Activated B cell treated with CpG ODN at 0.5 μM for 24 hours (primary cell): ENCODE results near the gene CD151. TPM values are rescaled to one million over a fixed set of nuclear protein-coding genes. Genes with fewer than 3 reads are reported as not detected.

Experiments
- ATAC-seq: fragments of 200-7000 bp; cut with Tn5 transposase; one replicate; pipeline ENCODE4 v1.10.0; 2021; ENCODE audit warnings: low read depth, mild to moderate bottlenecking, moderate library complexity
- CTCF ChIA-PET: fragments of 350-600 bp; sonication (Branson Sonifier 250); formaldehyde crosslinking; loops from one replicate; lab custom pipeline; 2021; ENCODE audit warnings: antibody characterized with exemption; lab: Charles Lee
- POLR2A ChIA-PET: fragments of 350-600 bp; sonication (Branson Sonifier 250); formaldehyde crosslinking; loops from one replicate; lab custom pipeline; 2021; ENCODE audit warnings: antibody characterized with exemption; lab: Charles Lee
- DNase-seq: peaks from one replicate; pipeline ENCODE4 v3.0.0; 2022
- H3K27ac Mint-ChIP-seq: one replicate; pipeline ENCODE4 v1.8.0; 2020; ENCODE audit warnings: mixed read lengths
- H3K27me3 Mint-ChIP-seq: one replicate; pipeline ENCODE4 v1.8.0; 2021; ENCODE audit warnings: mixed read lengths
- H3K36me3 Mint-ChIP-seq: one replicate; pipeline ENCODE4 v1.8.0; 2021; ENCODE audit warnings: low read depth, mixed read lengths
- H3K4me1 Mint-ChIP-seq: one replicate; pipeline ENCODE4 v1.8.0; 2021; ENCODE audit warnings: mixed read lengths
- H3K4me3 Mint-ChIP-seq: one replicate; pipeline ENCODE4 v1.8.0; 2020; ENCODE audit warnings: mild to moderate bottlenecking, mixed read lengths
- H3K9me3 Mint-ChIP-seq: one replicate; pipeline ENCODE4 v1.8.0; 2020; ENCODE audit warnings: mixed read lengths
- intact Hi-C: fragments of 100-400 bp; cut with micrococcal nuclease; formaldehyde crosslinking; loops from one replicate; pipeline ENCODE4 v1.15.1; 2024
- total RNA-seq: library from RNA; stranded (reverse); gene quantifications from 2 replicates; pipeline ENCODE4 v1.2.3, GENCODE V29; 2022
- TF ChIP-seq, protein P1 (sequence below): fragments of 200-600 bp; IDR thresholded peaks from one replicate; pipeline ENCODE4 v1.8.0; 2022; ENCODE audit warnings: antibody characterized with exemption, mild to moderate bottlenecking

The CD151 gene
- total RNA-seq, 1 donor from 2014 or later: 14.4 TPM

DNA sequence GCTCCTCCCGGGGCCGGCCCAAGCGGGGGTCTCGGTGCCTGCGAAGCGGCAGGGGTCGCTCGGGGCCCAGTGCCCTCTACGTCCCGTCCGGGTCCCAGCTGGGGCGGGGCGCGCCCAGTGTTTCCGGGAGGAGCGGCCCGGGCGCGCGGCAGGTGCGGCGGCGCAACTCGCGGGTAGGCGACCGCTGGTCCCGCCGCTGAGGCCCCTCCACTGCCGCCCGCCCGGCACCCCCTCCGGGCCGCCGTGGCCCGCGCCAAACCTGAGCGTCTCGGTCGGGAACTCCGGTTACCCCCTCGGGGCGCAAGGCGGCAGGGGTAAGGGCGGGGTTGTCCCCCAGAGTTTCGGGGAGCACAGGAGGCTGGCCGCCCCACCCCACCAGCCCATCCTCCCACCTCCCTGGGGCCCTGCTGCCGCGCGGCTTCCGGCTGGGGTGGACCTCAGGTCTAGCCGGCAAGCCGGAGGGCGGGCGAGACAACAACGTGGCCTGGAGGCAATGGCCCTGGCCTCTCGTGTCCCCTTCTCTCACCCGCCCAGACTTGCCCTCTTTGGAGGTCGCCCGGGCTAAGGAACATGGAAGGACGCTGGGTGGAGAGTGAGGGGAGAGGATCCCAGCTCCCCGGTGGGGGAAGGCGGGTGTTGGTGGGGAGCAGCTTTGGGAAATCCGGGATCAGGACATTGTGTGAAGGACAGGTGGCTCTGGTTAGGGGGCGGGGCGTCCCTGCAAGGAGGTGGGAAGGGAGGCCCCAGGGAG, 5.4 kb upstream of the CD151 start:
- peaks cover 19% of the 10 kb centered on the region for H3K36me3 Mint-ChIP-seq
- H3K9me3 Mint-ChIP-seq: no peaks in the 10 kb centered on the region
- peak; percentile 16 for ATAC-seq
- TF ChIP-seq, protein P1, sequence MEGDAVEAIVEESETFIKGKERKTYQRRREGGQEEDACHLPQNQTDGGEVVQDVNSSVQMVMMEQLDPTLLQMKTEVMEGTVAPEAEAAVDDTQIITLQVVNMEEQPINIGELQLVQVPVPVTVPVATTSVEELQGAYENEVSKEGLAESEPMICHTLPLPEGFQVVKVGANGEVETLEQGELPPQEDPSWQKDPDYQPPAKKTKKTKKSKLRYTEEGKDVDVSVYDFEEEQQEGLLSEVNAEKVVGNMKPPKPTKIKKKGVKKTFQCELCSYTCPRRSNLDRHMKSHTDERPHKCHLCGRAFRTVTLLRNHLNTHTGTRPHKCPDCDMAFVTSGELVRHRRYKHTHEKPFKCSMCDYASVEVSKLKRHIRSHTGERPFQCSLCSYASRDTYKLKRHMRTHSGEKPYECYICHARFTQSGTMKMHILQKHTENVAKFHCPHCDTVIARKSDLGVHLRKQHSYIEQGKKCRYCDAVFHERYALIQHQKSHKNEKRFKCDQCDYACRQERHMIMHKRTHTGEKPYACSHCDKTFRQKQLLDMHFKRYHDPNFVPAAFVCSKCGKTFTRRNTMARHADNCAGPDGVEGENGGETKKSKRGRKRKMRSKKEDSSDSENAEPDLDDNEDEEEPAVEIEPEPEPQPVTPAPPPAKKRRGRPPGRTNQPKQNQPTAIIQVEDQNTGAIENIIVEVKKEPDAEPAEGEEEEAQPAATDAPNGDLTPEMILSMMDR: no peak
- ChIA-PET POLR2A (interaction anchor here (0.6 to 8.3 kb wide), 4 partner anchors 9 to 211 kb away, joined by 3 to 104 read pairs (median 5); partner anchors contain the start of genes PNPLA2 and TSPAN4), CTCF (no interaction called here)
- intact Hi-C loops: no loop called here
- H3K27ac Mint-ChIP-seq: peak overlapping the region; percentile 61
- peak; percentile 47 for DNase-seq
- H3K27me3 Mint-ChIP-seq: peaks cover 3% of the 10 kb centered on the region
- H3K4me1 Mint-ChIP-seq: peaks cover 42% of the 10 kb centered on the region
- peak overlapping the region; percentile 80 for H3K4me3 Mint-ChIP-seq

DNA sequence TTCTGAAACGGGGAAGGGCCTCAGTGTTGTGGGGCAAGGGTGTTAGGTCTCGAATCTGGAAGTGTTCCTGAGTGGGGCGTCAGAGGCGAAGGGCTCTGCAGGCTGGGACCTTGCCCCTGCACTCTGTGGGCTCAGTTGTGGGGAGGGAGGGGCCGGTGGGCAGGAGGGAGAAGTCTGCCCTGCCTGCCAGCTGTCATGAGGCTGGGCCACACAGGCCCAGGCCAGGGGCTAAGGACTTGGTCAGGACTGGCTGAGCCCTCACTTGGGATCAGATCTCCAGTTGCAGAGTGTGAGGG, 4.9 kb upstream of the CD151 start, which contains the start of gene CRACR2B:
Gene CRACR2B, plus strand, starts transcription at position 23 of the 296 bp plus-strand sequence. CDS start 689 bp downstream, outside the sequence.
- H3K4me1 Mint-ChIP-seq: peaks cover 42% of the 10 kb centered on the region
- CTCF ChIA-PET: no interaction called here
- H3K4me3 Mint-ChIP-seq: peak within 1 kb of the TSS; percentile 80
- peaks cover 3% of the 10 kb centered on the region for H3K27me3 Mint-ChIP-seq
- TF ChIP-seq, protein P1: no peak
- ATAC-seq (no peak), DNase-seq (no peak)
- peaks cover 15% of the 10 kb centered on the region for H3K36me3 Mint-ChIP-seq
- no peaks in the 10 kb centered on the region for H3K9me3 Mint-ChIP-seq
- intact Hi-C loops: no loop called here
- peak within 1 kb of the TSS; percentile 61 for H3K27ac Mint-ChIP-seq
- POLR2A ChIA-PET: interaction anchor here (0.6 to 8.3 kb wide), 5 partner anchors 9 to 30 kb away, joined by 3 to 104 read pairs (median 4); partner anchors contain the start of genes PNPLA2 and TSPAN4

DNA sequence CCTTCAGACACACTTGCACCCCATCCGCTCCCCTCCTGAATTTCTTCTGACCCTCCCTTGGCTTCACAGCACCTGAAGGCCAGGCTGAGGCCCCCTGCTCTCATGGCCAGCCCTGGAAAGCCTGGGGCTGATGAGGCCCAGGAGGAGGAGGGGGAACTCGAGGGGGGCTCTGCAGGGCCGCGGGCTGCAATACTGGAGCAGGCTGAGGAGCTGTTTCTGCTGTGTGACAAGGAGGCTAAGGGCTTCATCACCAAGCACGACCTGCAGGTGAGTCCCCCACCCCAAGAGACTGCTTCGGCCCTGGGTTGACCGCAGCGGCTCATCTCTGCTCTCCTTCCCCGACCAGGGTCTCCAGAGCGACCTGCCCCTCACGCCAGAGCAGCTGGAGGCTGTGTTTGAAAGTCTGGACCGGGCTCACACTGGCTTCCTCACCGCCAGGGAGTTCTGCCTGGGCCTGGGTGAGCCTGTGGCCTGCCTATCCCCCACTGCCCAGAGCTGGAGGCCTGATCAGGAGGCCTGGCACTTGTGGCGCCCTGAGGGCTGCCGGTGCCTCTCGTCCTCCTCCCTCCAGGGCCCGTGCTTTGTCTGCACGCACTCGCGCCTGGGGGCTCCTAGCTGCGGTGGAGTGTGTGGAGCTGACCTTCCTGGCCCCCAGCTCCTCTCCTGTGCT, 4.1 kb upstream of the CD151 start:
- H3K4me3 Mint-ChIP-seq: peak overlapping the region; percentile 71
- H3K27me3 Mint-ChIP-seq: peaks cover 3% of the 10 kb centered on the region
- H3K36me3 Mint-ChIP-seq: peaks cover 14% of the 10 kb centered on the region
- DNase-seq: no peak
- peaks cover 44% of the 10 kb centered on the region for H3K4me1 Mint-ChIP-seq
- ChIA-PET POLR2A (interaction anchor here (0.5 to 8.3 kb wide), 8 partner anchors 10 to 81 kb away, joined by 3 to 104 read pairs (median 4); partner anchors contain the start of genes PNPLA2, POLR2L, RPLP2 and TSPAN4), CTCF (no interaction called here)
- no peaks in the 10 kb centered on the region for H3K9me3 Mint-ChIP-seq
- ATAC-seq: no peak
- intact Hi-C loops: no loop called here
- TF ChIP-seq, protein P1: no peak
- H3K27ac Mint-ChIP-seq: no peak overlapping the region

DNA sequence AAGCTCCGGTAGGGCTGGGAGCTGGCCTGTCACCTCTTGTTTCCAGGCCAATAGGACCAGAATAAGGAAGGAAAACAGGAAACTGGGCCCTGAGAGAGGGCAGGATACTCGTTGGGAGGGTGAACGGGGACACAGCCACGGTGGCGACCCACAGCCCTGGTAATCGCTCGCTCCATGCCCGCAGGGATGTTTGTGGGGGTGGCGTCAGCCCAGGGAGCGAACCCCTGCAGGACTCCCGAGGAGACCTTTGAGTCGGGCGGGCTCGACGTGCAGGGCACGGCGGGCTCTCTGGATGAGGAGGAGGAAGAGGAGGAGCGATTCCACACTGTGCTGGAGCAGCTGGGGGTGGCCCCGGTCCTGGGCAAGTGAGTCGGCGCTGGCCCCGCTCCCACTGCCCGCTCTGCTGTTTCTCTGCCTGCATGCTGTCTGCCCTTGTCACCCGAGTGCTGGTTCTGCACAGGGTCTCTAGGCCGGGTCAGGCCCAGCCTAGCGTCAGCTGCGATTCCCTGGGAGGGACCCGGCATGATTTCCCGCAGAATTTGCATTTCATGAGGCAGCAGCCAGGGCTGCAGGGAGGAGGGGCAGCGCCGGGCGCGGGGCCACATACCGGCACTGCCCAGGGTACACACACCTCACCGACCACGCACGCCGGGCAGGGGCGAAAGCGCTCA, 3.4 kb upstream of the CD151 start:
- ChIA-PET CTCF (no interaction called here), POLR2A (interaction anchor here (0.5 to 8.3 kb wide), 6 partner anchors 11 to 80 kb away, joined by 4 to 104 read pairs (median 4); partner anchors contain the start of genes PNPLA2, POLR2L, RPLP2 and TSPAN4)
- TF ChIP-seq, protein P1: no peak
- intact Hi-C loops: no loop called here
- DNase-seq (no peak), ATAC-seq (no peak)
- no peaks in the 10 kb centered on the region for H3K9me3 Mint-ChIP-seq
- peaks cover 51% of the 10 kb centered on the region for H3K4me1 Mint-ChIP-seq
- peaks cover 9% of the 10 kb centered on the region for H3K36me3 Mint-ChIP-seq
- H3K27me3 Mint-ChIP-seq: peaks cover 6% of the 10 kb centered on the region
- peak overlapping the region; percentile 71 for H3K4me3 Mint-ChIP-seq
- H3K27ac Mint-ChIP-seq: no peak overlapping the region
